PC-9 (cell line): ENCODE data around the gene MYO1F.

Experiments
- EZH2 ChIP-seq: fragments of 200-600 bp; sonication (generic); IDR thresholded peaks from 2 replicates; pipeline ENCODE4 v1.8.0; 2017; ENCODE audit warnings: antibody characterized with exemption, low read depth
- TF ChIP-seq, protein P1 (sequence below): fragments of 200-600 bp; sonication (generic); conservative IDR thresholded peaks from 2 replicates; pipeline ENCODE4 v1.6.1; 2017; ENCODE audit warnings: mixed run types, antibody characterized with exemption, mild to moderate bottlenecking, moderate library complexity

DNA sequence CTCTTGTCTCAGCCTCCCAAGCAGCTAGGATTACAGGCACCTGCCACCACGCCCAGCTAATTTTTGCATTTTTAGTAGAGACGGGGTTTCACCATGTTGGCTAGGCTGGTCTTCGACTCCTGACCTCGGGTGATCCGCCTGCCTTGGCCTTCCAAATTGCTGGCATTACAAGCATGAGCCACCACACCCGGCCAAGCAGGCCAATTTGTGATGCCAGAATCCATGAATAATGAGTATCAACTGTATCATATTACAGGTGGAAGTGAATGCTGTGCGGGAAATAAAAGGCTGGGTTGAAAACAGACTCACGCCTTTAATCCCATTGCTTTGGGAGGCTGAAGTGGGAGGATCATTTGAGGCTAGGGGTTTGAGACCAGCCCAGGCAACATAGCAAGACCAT, 49.6 kb upstream of the MYO1F start:
- TF ChIP-seq EZH2, result no peak
- TF ChIP-seq, protein P1, sequence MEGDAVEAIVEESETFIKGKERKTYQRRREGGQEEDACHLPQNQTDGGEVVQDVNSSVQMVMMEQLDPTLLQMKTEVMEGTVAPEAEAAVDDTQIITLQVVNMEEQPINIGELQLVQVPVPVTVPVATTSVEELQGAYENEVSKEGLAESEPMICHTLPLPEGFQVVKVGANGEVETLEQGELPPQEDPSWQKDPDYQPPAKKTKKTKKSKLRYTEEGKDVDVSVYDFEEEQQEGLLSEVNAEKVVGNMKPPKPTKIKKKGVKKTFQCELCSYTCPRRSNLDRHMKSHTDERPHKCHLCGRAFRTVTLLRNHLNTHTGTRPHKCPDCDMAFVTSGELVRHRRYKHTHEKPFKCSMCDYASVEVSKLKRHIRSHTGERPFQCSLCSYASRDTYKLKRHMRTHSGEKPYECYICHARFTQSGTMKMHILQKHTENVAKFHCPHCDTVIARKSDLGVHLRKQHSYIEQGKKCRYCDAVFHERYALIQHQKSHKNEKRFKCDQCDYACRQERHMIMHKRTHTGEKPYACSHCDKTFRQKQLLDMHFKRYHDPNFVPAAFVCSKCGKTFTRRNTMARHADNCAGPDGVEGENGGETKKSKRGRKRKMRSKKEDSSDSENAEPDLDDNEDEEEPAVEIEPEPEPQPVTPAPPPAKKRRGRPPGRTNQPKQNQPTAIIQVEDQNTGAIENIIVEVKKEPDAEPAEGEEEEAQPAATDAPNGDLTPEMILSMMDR, result no peak
